IMR-90 (cell line): ENCODE measurements around the gene SPAG5. TPM values are rescaled to one million over a fixed set of nuclear protein-coding genes. Genes with fewer than 3 reads are reported as not detected.

Experiments
- ATAC-seq: fragments of 200-7000 bp; cut with Tn5 transposase; 2 replicates; pipeline ENCODE4 v1.9.1; 2020; ENCODE audit warnings: low read depth, mild to moderate bottlenecking, moderate library complexity
- BruUV-seq: library from RNA; stranded (reverse); fragments of 400-500 nt; replicated peaks from 2 replicates; lab custom pipeline; 2021; lab: Mats Ljungman, UMichigan
- CTCF ChIA-PET: fragments of 300-600 bp; formaldehyde crosslinking; extraction: SDS; loops from one replicate; lab custom pipeline; 2021; ENCODE audit warnings: antibody characterized with exemption; lab: Yijun Ruan, JAX
- POLR2A ChIA-PET: fragments of 300-600 bp; sonication (Branson Sonifier 250); formaldehyde crosslinking; loops from one replicate; lab custom pipeline; 2022; ENCODE audit warnings: antibody characterized with exemption; ENCODE audit not compliant: unreplicated experiment; lab: Charles Lee
- DNase-seq: peaks from one replicate; pipeline ENCODE4 v3.0.0; 2013
- H2AFZ ChIP-seq: replicated peaks from 2 replicates; pipeline ENCODE3; 2013; ENCODE audit warnings: low read length, mild to moderate bottlenecking; ENCODE audit not compliant: poor library complexity
- H2AK5ac ChIP-seq: 2 replicates; pipeline ENCODE4 v1.6.1; 2013; ENCODE audit warnings: low read depth, low read length, inconsistent platforms
- H2AK9ac ChIP-seq: replicated peaks from 2 replicates; pipeline ENCODE3; 2013; ENCODE audit warnings: mild to moderate bottlenecking, low read depth, low read length, moderate library complexity; ENCODE audit not compliant: poor library complexity
- H2BK120ac ChIP-seq: 2 replicates; pipeline ENCODE4 v1.6.1; 2013; ENCODE audit warnings: low read depth, low read length, inconsistent platforms
- H2BK15ac ChIP-seq: 3 replicates; pipeline ENCODE4 v1.6.1; 2013; ENCODE audit warnings: low read depth, low read length, inconsistent platforms
- H2BK20ac ChIP-seq: 2 replicates; pipeline ENCODE4 v1.6.1; 2013; ENCODE audit warnings: low read depth, mild to moderate bottlenecking, inconsistent platforms, low read length, moderate library complexity
- H2BK5ac ChIP-seq: 2 replicates; pipeline ENCODE4 v1.6.1; 2013; ENCODE audit warnings: mild to moderate bottlenecking, low read depth, low read length, inconsistent platforms; ENCODE audit not compliant: poor library complexity, severe bottlenecking
- H3K14ac ChIP-seq: replicated peaks from 2 replicates; pipeline ENCODE4 v1.6.1; 2013; ENCODE audit warnings: low read depth, low read length, inconsistent platforms
- H3K18ac ChIP-seq: 2 replicates; pipeline ENCODE4 v1.6.1; 2013; ENCODE audit warnings: low read depth, low read length, control low read depth
- H3K23ac ChIP-seq: 2 replicates; pipeline ENCODE4 v1.6.1; 2013; ENCODE audit warnings: low read depth, low read length, inconsistent platforms
- H3K27ac ChIP-seq: 2 replicates; pipeline ENCODE4 v1.5.1; 2013; ENCODE audit warnings: mild to moderate bottlenecking, control low read depth, low read length; ENCODE audit not compliant: insufficient read depth
- H3K27me3 ChIP-seq: 2 replicates; pipeline ENCODE4 v1.6.1; 2013; ENCODE audit warnings: low read length; ENCODE audit not compliant: control insufficient read depth, insufficient read depth
- H3K36me3 ChIP-seq: 2 replicates; pipeline ENCODE4 v1.6.1; 2013; ENCODE audit warnings: low read length, mixed read lengths; ENCODE audit not compliant: control insufficient read depth, insufficient read depth
- H3K4ac ChIP-seq: 2 replicates; pipeline ENCODE4 v1.6.1; 2013; ENCODE audit warnings: low read depth, low read length, inconsistent platforms
- H3K4me1 ChIP-seq: 2 replicates; pipeline ENCODE4 v1.6.1; 2013; ENCODE audit warnings: low read length, mixed read lengths; ENCODE audit not compliant: control insufficient read depth, insufficient read depth
- H3K4me2 ChIP-seq: 2 replicates; pipeline ENCODE4 v1.6.1; 2013; ENCODE audit warnings: low read depth, mild to moderate bottlenecking, control low read depth, low read length, moderate library complexity
- H3K4me3 ChIP-seq: 2 replicates; pipeline ENCODE4 v1.5.1; 2013; ENCODE audit warnings: low read depth, mild to moderate bottlenecking, control low read depth, low read length, moderate library complexity; ENCODE audit not compliant: insufficient read depth
- H3K56ac ChIP-seq: 2 replicates; pipeline ENCODE4 v1.6.1; 2013; ENCODE audit warnings: low read length, inconsistent platforms; ENCODE audit not compliant: insufficient read depth; ENCODE audit errors: extremely low read depth
- H3K79me1 ChIP-seq, 2 experiments: 2 replicates each; pipeline ENCODE4 v1.6.1; 2013; ENCODE audit warnings: low read length in 2 of 2, inconsistent platforms in 1 of 2, low read depth in 1 of 2
- H3K9ac ChIP-seq: 2 replicates; pipeline ENCODE4 v1.6.1; 2013; ENCODE audit warnings: low read depth, low read length, control low read depth
- H3K9me1 ChIP-seq: 2 replicates; pipeline ENCODE4 v1.6.1; 2013; ENCODE audit warnings: low read length, inconsistent platforms; ENCODE audit not compliant: insufficient read depth
- H3K9me3 ChIP-seq: 2 replicates; pipeline ENCODE4 v1.6.1; 2013; ENCODE audit warnings: low read length; ENCODE audit not compliant: control insufficient read depth, insufficient read depth
- H4K20me1 ChIP-seq: 2 replicates; pipeline ENCODE4 v1.6.1; 2013; ENCODE audit warnings: low read length, inconsistent platforms; ENCODE audit not compliant: insufficient read depth
- H4K5ac ChIP-seq: 2 replicates; pipeline ENCODE4 v1.6.1; 2013; ENCODE audit warnings: mild to moderate bottlenecking, low read depth, low read length, control low read depth
- H4K8ac ChIP-seq, 2 experiments: 2 replicates each; pipeline ENCODE4 v1.6.1; 2013; ENCODE audit warnings: low read depth in 2 of 2, low read length in 2 of 2, control low read depth in 1 of 2, inconsistent platforms in 1 of 2
- H4K91ac ChIP-seq: 2 replicates; pipeline ENCODE4 v1.6.1; 2013; ENCODE audit warnings: low read depth, low read length, inconsistent platforms; ENCODE audit not compliant: insufficient read depth
- CTCF ChIP-seq: conservative IDR thresholded peaks from 2 replicates; pipeline ENCODE4 v1.5.1; 2012; ENCODE audit warnings: mild to moderate bottlenecking, low read depth, low read length, improper control_type of control experiment
- WGBS, 2 experiments: methylation state at CpG; one replicate each; pipeline versions ENCODE4 v1.1.5 to v1.1.7; 2013; ENCODE audit warnings: missing lambda C conversion rate in 2 of 2; ENCODE audit not compliant: insufficient read length in 1 of 2; ENCODE audit errors: extremely low coverage in 2 of 2; 5-methylcytosine and 5-hydroxymethylcytosine counted together
- dilution Hi-C: fragments of 300-500 bp; cut with HindIII; formaldehyde crosslinking; loops from one replicate; pipeline ENCODE4 v1.14.3; 2018; ENCODE audit warnings: low sequenced_read_pairs; ENCODE audit not compliant: unreplicated experiment
- in situ Hi-C: fragments of 300-500 bp; cut with MboI; formaldehyde crosslinking; loops from 3 replicates; pipeline ENCODE4 v1.14.3; 2019; ENCODE audit warnings: low sequenced_read_pairs, inconsistent platforms, mixed read lengths
- intact Hi-C: fragments of 100-400 bp; cut with micrococcal nuclease; formaldehyde crosslinking; loops from 2 replicates; pipeline ENCODE4 v1.10.0; 2022
- polyA plus RNA-seq, 3 experiments: library from polyadenylated mRNA; depleted of rRNA; stranded (reverse); fragments of >200 nt; gene quantifications; 2 replicates each; pipeline ENCODE4 v1.2.3, GENCODE V29; 2012; ENCODE audit warnings: low replicate concordance in 1 of 3
- total RNA-seq: library from RNA; depleted of rRNA; stranded (reverse); fragments of >200 nt; gene quantifications from 2 replicates; pipeline ENCODE4 v1.2.3, GENCODE V29; 2012

Gene SPAG5
- total and polyA plus RNA-seq, 2 of the 4 experiments (the other 2 are of a cell fraction) = 40.3 to 60.8 TPM

GRCh38 chr17:28569446-28569845 is 29.4 kb downstream of the SPAG5 start:
- Histone ChIP-seq H4K8ac (no peak overlapping the region), H3K23ac (no peak overlapping the region), H4K91ac (no peak overlapping the region), H3K9me3 (no peaks in the 10 kb centered on the region), H3K27ac (no peak overlapping the region), H2BK15ac (no peak overlapping the region), H2BK120ac (no peak overlapping the region), H3K56ac (no peak overlapping the region), H3K14ac (no peak overlapping the region), H2AFZ (no peak overlapping the region), H4K20me1 (peaks cover 5% of the 10 kb centered on the region; the same call in 1 of the 2 replicates), H3K4ac (no peak overlapping the region), H3K27me3 (no peaks in the 10 kb centered on the region), H2BK5ac (no peak overlapping the region), H2AK9ac (no peak overlapping the region), H3K9ac (no peak overlapping the region), H3K4me2 (no peak overlapping the region), H3K18ac (no peak overlapping the region), H3K79me1 (peaks cover 16 to 36% of the 10 kb centered on the region in 2 experiments), H3K4me3 (no peak overlapping the region), H2AK5ac (no peak overlapping the region), H3K36me3 (peaks cover 14% of the 10 kb centered on the region), H2BK20ac (no peak overlapping the region), H4K5ac (no peak overlapping the region), H3K4me1 (no peaks in the 10 kb centered on the region), H3K9me1 (0 out of 2 replicates have a peak, but pooled peaks cover 4% of the 10 kb centered on the region)
- ChIA-PET CTCF (no interaction called here), POLR2A (no interaction called here)
- DNase-seq (no peak), ATAC-seq (no peak)
- TF ChIP-seq CTCF = no peak
- intact Hi-C loops = no loop called here
- WGBS, 2 experiments = no CpG with 5 or more reads among the region's 1 CpG
- in situ Hi-C loops = no loop called here
- no TSS peak for BruUV-seq
- dilution Hi-C loops = no loop called here
